Suprapubic skin (tissue), 3 donors: Measurements from ENCODE around the gene KCNG1.

Experiments used
- CTCF ChIP-seq, 2 donors: fragments of 200-600 bp in 1 of 2; fragments of 450-650 bp in 1 of 2; sonication (generic) in 1 of 2; IDR thresholded peaks; one replicate each; pipeline ENCODE4 v1.5.1; 2016 to 2019; ENCODE audit warnings: antibody characterized with exemption in 2 of 2, mild to moderate bottlenecking in 1 of 2, moderate library complexity in 1 of 2
- POLR2AphosphoS5 ChIP-seq, 3 donors: sonication (generic); formaldehyde crosslinking; IDR thresholded peaks; one replicate each; pipeline ENCODE4 v1.6.1; 2017; ENCODE audit warnings: antibody characterized with exemption in 3 of 3

GRCh38 chr20:51061418-51062045 lies 38.6 kb upstream of the KCNG1 start:
- TF ChIP-seq POLR2AphosphoS5 (IDR thresholded peaks at IDR 0.05) = no peak
- TF ChIP-seq CTCF (IDR thresholded peaks at IDR 0.05) = no peak
